Ishikawa (cell line): ENCODE data around the gene NDUFAF5.

Experiments used
- CEBPB ChIP-seq: IDR thresholded peaks from 2 replicates; pipeline ENCODE4 v1.6.1; 2012
- CREB1 ChIP-seq: IDR thresholded peaks from 2 replicates; pipeline ENCODE4 v1.6.1; 2012; ENCODE audit warnings: low read depth
- EGR1 ChIP-seq: IDR thresholded peaks from 2 replicates; pipeline ENCODE4 v1.6.1; 2012
- EP300 ChIP-seq: IDR thresholded peaks from 2 replicates; pipeline ENCODE4 v1.6.1; 2012; ENCODE audit warnings: borderline replicate concordance
- FOXM1 ChIP-seq: IDR thresholded peaks from 2 replicates; pipeline ENCODE4 v1.6.1; 2012; ENCODE audit warnings: low read depth, borderline replicate concordance
- NFIC ChIP-seq: IDR thresholded peaks from 2 replicates; pipeline ENCODE4 v1.6.1; 2012
- RAD21 ChIP-seq: IDR thresholded peaks from 2 replicates; pipeline ENCODE4 v1.6.1; 2012; ENCODE audit warnings: low read depth
- TAF1 ChIP-seq: IDR thresholded peaks from 2 replicates; pipeline ENCODE4 v1.6.1; 2012; ENCODE audit warnings: low read depth, mild to moderate bottlenecking
- TCF12 ChIP-seq: IDR thresholded peaks from 2 replicates; pipeline ENCODE4 v1.6.1; 2012; ENCODE audit warnings: low read depth
- TEAD4 ChIP-seq: IDR thresholded peaks from 2 replicates; pipeline ENCODE4 v1.6.1; 2012
- YY1 ChIP-seq: IDR thresholded peaks from 2 replicates; pipeline ENCODE4 v1.6.1; 2012; ENCODE audit warnings: low read depth
- ZBTB7A ChIP-seq: IDR thresholded peaks from 2 replicates; pipeline ENCODE4 v1.6.1; 2012; ENCODE audit warnings: low read depth
- TF ChIP-seq, protein P1 (sequence below): IDR thresholded peaks from 2 replicates; pipeline ENCODE4 v1.6.1; 2012; ENCODE audit warnings: low read depth, mild to moderate bottlenecking
- TF ChIP-seq, protein P2 (sequence below): IDR thresholded peaks from 2 replicates; pipeline ENCODE4 v1.6.1; 2012
- TF ChIP-seq, protein P3 (sequence below): IDR thresholded peaks from 2 replicates; pipeline ENCODE4 v1.6.1; 2012

Gene NDUFAF5

DNA sequence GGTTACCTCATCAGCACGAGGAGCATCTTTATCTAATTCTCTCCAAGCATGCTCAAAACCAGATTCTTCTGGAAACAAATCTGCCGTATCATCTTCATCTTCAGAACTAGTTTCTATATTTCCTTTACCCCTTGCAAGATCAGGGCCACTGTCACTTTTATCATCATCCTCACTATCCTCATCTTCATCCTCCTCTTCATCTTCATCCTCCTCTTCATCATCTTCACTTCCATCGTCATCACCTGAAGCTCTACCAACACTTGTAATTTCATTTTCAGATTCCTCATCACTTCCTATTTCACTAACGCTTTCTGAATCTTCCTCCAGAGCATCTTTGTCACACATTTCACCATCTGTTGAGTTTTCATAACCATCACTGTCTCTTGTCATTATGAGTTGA is 9.0 kb upstream of the NDUFAF5 start:
- TF ChIP-seq, protein P1, sequence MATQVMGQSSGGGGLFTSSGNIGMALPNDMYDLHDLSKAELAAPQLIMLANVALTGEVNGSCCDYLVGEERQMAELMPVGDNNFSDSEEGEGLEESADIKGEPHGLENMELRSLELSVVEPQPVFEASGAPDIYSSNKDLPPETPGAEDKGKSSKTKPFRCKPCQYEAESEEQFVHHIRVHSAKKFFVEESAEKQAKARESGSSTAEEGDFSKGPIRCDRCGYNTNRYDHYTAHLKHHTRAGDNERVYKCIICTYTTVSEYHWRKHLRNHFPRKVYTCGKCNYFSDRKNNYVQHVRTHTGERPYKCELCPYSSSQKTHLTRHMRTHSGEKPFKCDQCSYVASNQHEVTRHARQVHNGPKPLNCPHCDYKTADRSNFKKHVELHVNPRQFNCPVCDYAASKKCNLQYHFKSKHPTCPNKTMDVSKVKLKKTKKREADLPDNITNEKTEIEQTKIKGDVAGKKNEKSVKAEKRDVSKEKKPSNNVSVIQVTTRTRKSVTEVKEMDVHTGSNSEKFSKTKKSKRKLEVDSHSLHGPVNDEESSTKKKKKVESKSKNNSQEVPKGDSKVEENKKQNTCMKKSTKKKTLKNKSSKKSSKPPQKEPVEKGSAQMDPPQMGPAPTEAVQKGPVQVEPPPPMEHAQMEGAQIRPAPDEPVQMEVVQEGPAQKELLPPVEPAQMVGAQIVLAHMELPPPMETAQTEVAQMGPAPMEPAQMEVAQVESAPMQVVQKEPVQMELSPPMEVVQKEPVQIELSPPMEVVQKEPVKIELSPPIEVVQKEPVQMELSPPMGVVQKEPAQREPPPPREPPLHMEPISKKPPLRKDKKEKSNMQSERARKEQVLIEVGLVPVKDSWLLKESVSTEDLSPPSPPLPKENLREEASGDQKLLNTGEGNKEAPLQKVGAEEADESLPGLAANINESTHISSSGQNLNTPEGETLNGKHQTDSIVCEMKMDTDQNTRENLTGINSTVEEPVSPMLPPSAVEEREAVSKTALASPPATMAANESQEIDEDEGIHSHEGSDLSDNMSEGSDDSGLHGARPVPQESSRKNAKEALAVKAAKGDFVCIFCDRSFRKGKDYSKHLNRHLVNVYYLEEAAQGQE, result no peak
- no peak for TF ChIP-seq RAD21
- TF ChIP-seq, protein P2, sequence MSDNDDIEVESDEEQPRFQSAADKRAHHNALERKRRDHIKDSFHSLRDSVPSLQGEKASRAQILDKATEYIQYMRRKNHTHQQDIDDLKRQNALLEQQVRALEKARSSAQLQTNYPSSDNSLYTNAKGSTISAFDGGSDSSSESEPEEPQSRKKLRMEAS, result no peak

DNA sequence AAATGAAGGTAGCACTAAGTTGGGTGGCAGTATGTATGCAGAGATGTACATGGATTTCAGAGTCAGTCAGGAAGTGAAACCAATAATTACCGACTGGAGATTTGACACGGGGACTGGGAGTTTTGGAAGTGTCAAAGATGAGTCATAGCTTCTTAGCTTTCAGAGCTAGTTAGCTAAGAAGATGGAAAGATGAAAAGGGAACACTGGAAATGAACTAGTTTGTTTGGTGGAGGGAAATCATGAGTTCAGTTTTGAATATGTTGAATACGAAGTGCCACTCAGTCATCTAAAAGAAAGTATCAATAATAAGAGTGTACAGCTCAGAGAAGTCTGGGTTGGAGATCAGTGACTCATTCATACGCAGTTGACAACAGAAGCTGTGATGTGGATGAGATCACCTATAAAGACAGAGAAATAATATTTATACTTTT is 7.6 kb upstream of the NDUFAF5 start:
- TF ChIP-seq EP300 (no peak), TCF12 (no peak), EGR1 (no peak)
- TF ChIP-seq, protein P1, result no peak

DNA sequence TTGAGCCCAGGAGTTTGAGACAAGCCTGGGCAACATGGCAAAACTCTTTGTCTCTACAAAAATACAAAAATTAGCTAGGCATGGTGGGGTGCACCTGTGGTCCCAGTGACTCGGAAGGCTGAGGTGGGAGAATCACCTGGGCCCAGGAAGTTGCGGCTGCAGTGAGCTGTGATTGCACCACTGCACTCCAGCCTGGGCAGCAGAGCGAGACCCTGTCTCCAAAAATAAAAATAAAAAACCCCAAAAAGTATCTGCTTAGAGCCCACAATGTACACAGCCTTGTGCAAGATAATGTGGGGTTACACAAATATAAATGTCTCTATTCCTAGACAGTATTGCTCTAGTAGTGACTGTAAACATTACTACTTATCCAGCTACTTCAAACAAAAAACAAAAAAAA is 6.0 kb upstream of the NDUFAF5 start:
- TF ChIP-seq YY1 (no peak), TCF12 (no peak), EP300 (no peak)
- TF ChIP-seq, protein P3, sequence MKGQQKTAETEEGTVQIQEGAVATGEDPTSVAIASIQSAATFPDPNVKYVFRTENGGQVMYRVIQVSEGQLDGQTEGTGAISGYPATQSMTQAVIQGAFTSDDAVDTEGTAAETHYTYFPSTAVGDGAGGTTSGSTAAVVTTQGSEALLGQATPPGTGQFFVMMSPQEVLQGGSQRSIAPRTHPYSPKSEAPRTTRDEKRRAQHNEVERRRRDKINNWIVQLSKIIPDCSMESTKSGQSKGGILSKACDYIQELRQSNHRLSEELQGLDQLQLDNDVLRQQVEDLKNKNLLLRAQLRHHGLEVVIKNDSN, result no peak

DNA sequence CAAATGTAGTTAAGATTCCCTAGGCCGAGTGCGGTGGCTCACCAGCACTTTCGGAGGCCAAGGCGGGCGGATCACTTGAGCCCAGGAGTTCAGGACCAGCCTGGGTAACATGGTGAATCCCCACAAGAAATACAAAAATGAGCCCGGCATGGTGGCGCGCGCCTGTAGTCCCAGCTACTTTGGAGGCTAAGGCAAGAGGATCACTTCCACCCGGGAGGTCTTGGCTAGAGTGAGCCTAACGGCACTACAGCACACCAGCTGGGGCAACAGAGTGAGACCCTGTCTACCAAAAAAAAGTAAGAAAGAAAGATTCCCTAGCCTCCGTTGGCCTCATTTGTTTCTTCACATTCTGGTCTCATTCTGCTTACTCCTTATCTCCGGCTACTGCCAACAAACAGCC is 1.3 kb upstream of the NDUFAF5 start:
- TF ChIP-seq CEBPB (no peak), FOXM1 (no peak), EP300 (no peak), RAD21 (no peak), TAF1 (no peak), TEAD4 (no peak), YY1 (no peak), TCF12 (no peak), NFIC (no peak), CREB1 (no peak), EGR1 (no peak), ZBTB7A (no peak)
- TF ChIP-seq, protein P1, result no peak
- TF ChIP-seq, protein P2, result no peak
- TF ChIP-seq, protein P3, result no peak

DNA sequence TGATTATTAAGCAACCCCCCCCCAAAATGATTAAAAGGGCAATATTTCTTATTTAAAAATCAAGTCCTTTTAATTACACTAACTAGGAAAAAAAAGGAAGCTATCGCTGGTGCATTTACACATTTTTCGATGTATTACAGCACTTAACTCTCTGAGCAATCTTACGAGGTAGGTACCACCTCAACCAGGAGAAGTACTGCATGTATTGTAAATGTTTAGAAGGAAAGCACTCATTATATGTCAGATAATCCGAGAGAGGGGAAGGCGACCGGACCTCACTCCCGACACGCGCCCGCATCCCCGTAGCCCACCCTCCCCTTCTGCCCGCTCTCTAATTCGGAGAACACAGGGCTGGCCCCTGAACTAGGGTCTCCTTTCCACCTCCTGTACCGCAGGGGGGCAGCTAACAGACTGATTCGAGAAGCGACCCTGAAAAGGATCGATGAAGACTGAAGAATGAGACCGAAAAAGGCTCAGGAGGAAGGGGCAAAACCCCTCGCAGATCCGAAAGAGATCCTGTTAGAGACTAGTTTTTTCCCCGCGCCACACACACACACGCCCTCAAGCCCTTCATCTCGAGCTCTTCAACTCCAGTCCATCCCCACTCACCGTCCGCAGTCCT is 446 bp upstream of the NDUFAF5 start:
- TF ChIP-seq TCF12 (no peak), CEBPB (no peak), ZBTB7A (no peak)
- TF ChIP-seq, protein P1, result no peak
- TF ChIP-seq, protein P2, result no peak
